Heart left ventricle (tissue), 13 donors: Measurements from ENCODE around the gene TGM1.

Experiments
- POLR2A ChIP-seq, 2 donors: fragments of 450-650 bp; IDR thresholded peaks; one replicate each; pipeline ENCODE4 v1.6.1; 2017; ENCODE audit warnings: antibody characterized with exemption in 2 of 2, mild to moderate bottlenecking in 2 of 2, moderate library complexity in 2 of 2
- TF ChIP-seq, protein P1 (sequence below), 12 donors: fragments of 200-600 bp; sonication (generic) in 4 of 12; IDR thresholded peaks; one replicate each; pipeline versions ENCODE4 v1.5.0 to v1.8.0; 2018 to 2022; ENCODE audit warnings: antibody characterized with exemption in 12 of 12, mild to moderate bottlenecking in 5 of 12
- donor health status: ischemic (EF 13 %, LVEDD 7.1; RV severe dilation, severe dysfunction).
- donor health status: DM: no; HTN: yes; CAD: no.
- donor health status: DM: no; HTN: no; CAD: no.
- donor health status: ischemic (EF 25% LVEDD 6.9; RV normal size, moderate dysfunction).
- donor health status: ischemic (EF 25% LVEDD 5.7; RV mildly dilated, moderate dysfunction).
- donor health status: ischemic (EF 35%, LVEDD 5.7; RV mildly dilated, moderate dysfunction).
- donor health status: nonischemic (EF 11% LVEDD 7.7; RV severe dilation, severe dysfunction).
- donor health status: DM: yes; HTN: yes; CAD: no.
- donor health status: PGD.
- donor health status: ischemic (EF 29% LVEDD 5.4; RV normal size, mild dysfunction).
- donor health status: nonischemic (EF 23%, LVEDD 6.1; RV moderate dilation, normal function).

DNA sequence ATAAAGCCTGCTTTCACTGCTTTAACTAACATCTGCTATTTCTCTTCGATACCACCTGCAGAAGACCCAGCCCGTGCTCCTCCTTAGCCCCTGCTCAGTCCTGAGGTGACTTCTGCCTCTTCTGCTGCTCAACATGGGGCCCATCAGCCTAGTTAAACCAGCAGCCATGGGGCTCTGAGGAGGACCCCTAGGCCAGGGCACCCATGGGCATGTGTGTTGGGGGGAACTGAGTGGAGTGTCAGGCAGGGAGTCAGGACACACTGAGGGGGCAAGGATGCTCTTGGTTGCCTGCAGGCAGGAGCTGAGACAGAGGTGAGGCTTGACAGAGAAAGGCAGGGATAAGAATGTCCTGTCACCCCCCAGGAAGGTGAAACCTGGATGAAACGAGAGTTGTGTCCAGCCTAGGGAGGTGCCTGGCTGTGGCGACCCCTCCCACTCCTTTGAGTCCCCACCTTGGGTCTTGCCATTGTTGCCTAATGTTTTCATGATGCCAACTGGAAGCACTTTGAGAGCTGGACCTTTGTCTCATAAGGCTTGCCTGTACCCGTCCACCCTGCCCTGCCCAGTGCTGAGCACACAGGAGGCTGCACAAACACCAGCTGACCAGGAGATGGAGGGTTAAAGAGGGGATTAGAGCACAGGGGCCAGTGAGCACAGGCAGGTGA lies 21.0 kb upstream of the TGM1 start:
- TF ChIP-seq, protein P1, sequence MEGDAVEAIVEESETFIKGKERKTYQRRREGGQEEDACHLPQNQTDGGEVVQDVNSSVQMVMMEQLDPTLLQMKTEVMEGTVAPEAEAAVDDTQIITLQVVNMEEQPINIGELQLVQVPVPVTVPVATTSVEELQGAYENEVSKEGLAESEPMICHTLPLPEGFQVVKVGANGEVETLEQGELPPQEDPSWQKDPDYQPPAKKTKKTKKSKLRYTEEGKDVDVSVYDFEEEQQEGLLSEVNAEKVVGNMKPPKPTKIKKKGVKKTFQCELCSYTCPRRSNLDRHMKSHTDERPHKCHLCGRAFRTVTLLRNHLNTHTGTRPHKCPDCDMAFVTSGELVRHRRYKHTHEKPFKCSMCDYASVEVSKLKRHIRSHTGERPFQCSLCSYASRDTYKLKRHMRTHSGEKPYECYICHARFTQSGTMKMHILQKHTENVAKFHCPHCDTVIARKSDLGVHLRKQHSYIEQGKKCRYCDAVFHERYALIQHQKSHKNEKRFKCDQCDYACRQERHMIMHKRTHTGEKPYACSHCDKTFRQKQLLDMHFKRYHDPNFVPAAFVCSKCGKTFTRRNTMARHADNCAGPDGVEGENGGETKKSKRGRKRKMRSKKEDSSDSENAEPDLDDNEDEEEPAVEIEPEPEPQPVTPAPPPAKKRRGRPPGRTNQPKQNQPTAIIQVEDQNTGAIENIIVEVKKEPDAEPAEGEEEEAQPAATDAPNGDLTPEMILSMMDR (IDR thresholded peaks at IDR 0.05) = no peak
- no peak for TF ChIP-seq POLR2A (IDR thresholded peaks at IDR 0.05)
